HL-60 (cell line): ENCODE results near the gene IL1R1.

Source experiments
- DNase-seq, 2 experiments: peaks; one replicate each; pipeline ENCODE4 v3.0.0-alpha.2; 2010 to 2020; ENCODE audit warnings: low read depth in 1 of 2, low spot score in 1 of 2
- H3K27ac ChIP-seq: fragments of 250-450 bp; sonication (Bioruptor Pico); replicated peaks from 2 replicates; pipeline ENCODE4 v1.5.1; 2020; ENCODE audit warnings: mild to moderate bottlenecking, moderate library complexity
- H3K27me3 ChIP-seq: fragments of 250-450 bp; sonication (Bioruptor Pico); 2 replicates; pipeline ENCODE4 v1.5.1; 2021; ENCODE audit warnings: mild to moderate bottlenecking, moderate library complexity; ENCODE audit not compliant: insufficient read depth, poor library complexity, severe bottlenecking
- H3K4me3 ChIP-seq: replicated peaks from 2 replicates; pipeline ENCODE4 v1.5.1; 2011; ENCODE audit warnings: mild to moderate bottlenecking, control low read depth, low read length; ENCODE audit not compliant: insufficient read depth
- CTCF ChIP-seq: IDR thresholded peaks from one replicate; pipeline ENCODE4 v1.5.1; 2011; ENCODE audit warnings: low read length, control low read depth, inconsistent platforms; ENCODE audit not compliant: insufficient read depth
- GABPA ChIP-seq: IDR thresholded peaks from 2 replicates; pipeline ENCODE4 v1.6.1; 2012; ENCODE audit warnings: low read depth
- POLR2AphosphoS5 ChIP-seq: IDR thresholded peaks from 2 replicates; pipeline ENCODE4 v1.6.1; 2012; ENCODE audit warnings: low read depth
- REST ChIP-seq: IDR thresholded peaks from 2 replicates; pipeline ENCODE4 v1.6.1; 2012; ENCODE audit warnings: low read depth; ENCODE audit not compliant: insufficient replicate concordance
- SPI1 ChIP-seq: IDR thresholded peaks from 2 replicates; pipeline ENCODE4 v1.6.1; 2012; ENCODE audit warnings: low read depth, mild to moderate bottlenecking, borderline replicate concordance

IL1R1 gene

GRCh38 chr2:102185347-102185746 lies 42.8 kb downstream of the IL1R1 start:
- Histone ChIP-seq H3K27me3 (no peaks in the 10 kb centered on the region), H3K27ac (no peak overlapping the region), H3K4me3 (no peak overlapping the region)
- no peak for TF ChIP-seq POLR2AphosphoS5
- peak; percentile 6 for TF ChIP-seq CTCF
- no peak for TF ChIP-seq REST
- DNase-seq = no peak

- Histone ChIP-seq H3K27ac (no peak within 1 kb of the TSS), H3K4me3 (no peak within 1 kb of the TSS), H3K27me3 (no peaks in the 10 kb centered on the region)
- no peak for DNase-seq
- TF ChIP-seq CTCF = no peak
- TF ChIP-seq POLR2AphosphoS5 = no peak
- TF ChIP-seq SPI1 = no peak
- no peak for TF ChIP-seq REST
- no peak for TF ChIP-seq GABPA
These were observed 44.4 kb downstream of the IL1R1 start, which contains the start of gene IL1RL2 for GRCh38 chr2:102186791-102187495. Gene IL1RL2 (plus strand): TSS chr2:102187023. CDS start chr2:102187868, 845 bp downstream.

- no peak overlapping the region for H3K4me3 ChIP-seq
- TF ChIP-seq REST (no peak), POLR2AphosphoS5 (no peak), GABPA (no peak), SPI1 (no peak), CTCF (no peak)
- H3K27ac ChIP-seq = no peak overlapping the region
- peak in 1 of 2 experiments; percentile 42 for DNase-seq
- no peaks in the 10 kb centered on the region for H3K27me3 ChIP-seq
These were observed 45.1 kb downstream of the IL1R1 start for GRCh38 chr2:102187496-102188150.
